ENCODE data around the gene HMGN2. TPM values are rescaled to one million over a fixed set of nuclear protein-coding genes. Genes with fewer than 3 reads are reported as not detected.

Gene HMGN2
- polyA plus RNA-seq, 1 donor (not counting 4 experiments of a cell fraction or from before 2014, with no cell fraction given): 130 TPM

- Histone ChIP-seq H2AFZ (ENCODE audit: control insufficient read depth, low read length) (no peak overlapping the region), H3K9me3 (ENCODE audit: control insufficient read depth, low read depth, low read length) (no peaks in the 10 kb centered on the region), H3K79me2 (ENCODE audit: control insufficient read depth, insufficient read depth, low read length) (no peaks in the 10 kb centered on the region), H3K27ac (ENCODE audit: control insufficient read depth, insufficient read depth, low read length) (no peak overlapping the region), H3K27me3 (ENCODE audit: control insufficient read depth, extremely low read depth, insufficient read depth, low read length) (no peaks in the 10 kb centered on the region), H3K4me3 (ENCODE audit: control insufficient read depth in 2 of 3, extremely low read depth in 1 of 3, insufficient read depth in 2 of 3, low read depth in 1 of 3, low read length in 3 of 3) (no peak overlapping the region), H3K4me2 (ENCODE audit: control insufficient read depth, extremely low read depth, insufficient read depth, low read depth, low read length) (no peak overlapping the region), H4K20me1 (ENCODE audit: control insufficient read depth, extremely low read depth, insufficient read depth, low read length) (no peaks in the 10 kb centered on the region), H3K36me3 (ENCODE audit: control insufficient read depth in 2 of 2, extremely low read depth in 1 of 2, insufficient read depth in 2 of 2, low read length in 2 of 2) (no peaks in the 10 kb centered on the region), H3K9me1 (ENCODE audit: control insufficient read depth, extremely low read depth, insufficient read depth, low read length) (no peaks in the 10 kb centered on the region), H3K9ac (ENCODE audit: control insufficient read depth, extremely low read depth, insufficient read depth, low read length) (no peak overlapping the region), H3K4me1 (ENCODE audit: control insufficient read depth, extremely low read depth, insufficient read depth, low read length) (no peaks in the 10 kb centered on the region)
- TF ChIP-seq CTCF (optimal IDR thresholded peaks at IDR 0.05 in 1 of 3, IDR thresholded peaks at IDR 0.05 in 1 of 3, conservative IDR thresholded peaks at IDR 0.05 in 1 of 3; ENCODE audit: extremely low read depth in 1 of 3, insufficient read depth in 2 of 3, low read length in 3 of 3) (no peak), EZH2 (IDR thresholded peaks at IDR 0.05; ENCODE audit: low read length) (no peak)
- dilution Hi-C loops (cut with MboI; ENCODE audit: extremely low pct_ligation_motif_present, low sequenced_read_pairs): no loop called here
- no peak for FAIRE-seq
- DNase-seq (ENCODE audit: low read depth, low spot score): no peak
Observed at GRCh38 chr1:26493267-26493666, 21.0 kb downstream of the HMGN2 start.

GRCh38 chr1:26493938-26494337 is 21.7 kb downstream of the HMGN2 start:
- Histone ChIP-seq H4K20me1 (ENCODE audit: control insufficient read depth, extremely low read depth, insufficient read depth, low read length) (no peaks in the 10 kb centered on the region), H3K9me3 (ENCODE audit: control insufficient read depth, low read depth, low read length) (no peaks in the 10 kb centered on the region), H3K9ac (ENCODE audit: control insufficient read depth, extremely low read depth, insufficient read depth, low read length) (no peak overlapping the region), H3K36me3 (ENCODE audit: control insufficient read depth in 2 of 2, extremely low read depth in 1 of 2, insufficient read depth in 2 of 2, low read length in 2 of 2) (no peaks in the 10 kb centered on the region), H3K4me3 (ENCODE audit: control insufficient read depth in 2 of 3, extremely low read depth in 1 of 3, insufficient read depth in 2 of 3, low read depth in 1 of 3, low read length in 3 of 3) (no peak overlapping the region), H3K79me2 (ENCODE audit: control insufficient read depth, insufficient read depth, low read length) (no peaks in the 10 kb centered on the region), H3K27me3 (ENCODE audit: control insufficient read depth, extremely low read depth, insufficient read depth, low read length) (no peaks in the 10 kb centered on the region), H3K4me2 (ENCODE audit: control insufficient read depth, extremely low read depth, insufficient read depth, low read depth, low read length) (no peak overlapping the region), H3K9me1 (ENCODE audit: control insufficient read depth, extremely low read depth, insufficient read depth, low read length) (no peaks in the 10 kb centered on the region), H3K27ac (ENCODE audit: control insufficient read depth, insufficient read depth, low read length) (no peak overlapping the region), H3K4me1 (ENCODE audit: control insufficient read depth, extremely low read depth, insufficient read depth, low read length) (no peaks in the 10 kb centered on the region), H2AFZ (ENCODE audit: control insufficient read depth, low read length) (no peak overlapping the region)
- DNase-seq (ENCODE audit: low read depth, low spot score): no peak
- no peak for FAIRE-seq
- TF ChIP-seq CTCF (optimal IDR thresholded peaks at IDR 0.05 in 1 of 3, IDR thresholded peaks at IDR 0.05 in 1 of 3, conservative IDR thresholded peaks at IDR 0.05 in 1 of 3; ENCODE audit: extremely low read depth in 1 of 3, insufficient read depth in 2 of 3, low read length in 3 of 3): no peak
- no peak for TF ChIP-seq EZH2 (IDR thresholded peaks at IDR 0.05; ENCODE audit: low read length)
- dilution Hi-C loops (cut with MboI; ENCODE audit: extremely low pct_ligation_motif_present, low sequenced_read_pairs): no loop called here
